Measurements from ENCODE around the gene ABHD17C. TPM values are rescaled to one million over a fixed set of nuclear protein-coding genes. Genes with fewer than 3 reads are reported as not detected.

ABHD17C gene
- total RNA-seq, 1 donor from 2014 or later, result 5.9 TPM

GRCh38 chr15:80790236-80790635 is 95.1 kb downstream of the ABHD17C start:
- no peak for DNase-seq
- Histone ChIP-seq H3K9me3 (replicated peaks) (no peaks in the 10 kb centered on the region), H3K4me1 (no peaks in the 10 kb centered on the region), H3K36me3 (no peaks in the 10 kb centered on the region), H3K27ac (replicated peaks) (no peak overlapping the region), H3K4me3 (no peak overlapping the region), H3K27me3 (ENCODE audit: low read depth) (peaks cover 48% of the 10 kb centered on the region)
- no peak for TF ChIP-seq CTCF (IDR thresholded peaks at IDR 0.05; ENCODE audit: borderline replicate concordance)
- intact Hi-C loops (cut with micrococcal nuclease), result loop anchor here (10.0 kb wide), 1 partner anchor 345 kb away; no protein-coding TSS in a partner anchor

GRCh38 chr15:80791004-80791403 is 95.9 kb downstream of the ABHD17C start:
- no peak for TF ChIP-seq CTCF (IDR thresholded peaks at IDR 0.05; ENCODE audit: borderline replicate concordance)

GRCh38 chr15:80796407-80796806 is 101.3 kb downstream of the ABHD17C start:
- H3K4me3 ChIP-seq, result no peak overlapping the region
- DNase-seq, result no peak
- intact Hi-C loops (cut with micrococcal nuclease), result loop anchor here (10.0 kb wide), 1 partner anchor 352 kb away; no protein-coding TSS in a partner anchor

More at GRCh38 chr15:80791004-80791403, 95.9 kb downstream of the ABHD17C start:
- H3K36me3 ChIP-seq, result no peaks in the 10 kb centered on the region
- no peak overlapping the region for H3K27ac ChIP-seq (replicated peaks)
- H3K4me3 ChIP-seq, result no peak overlapping the region
- no peak for DNase-seq
- H3K27me3 ChIP-seq (ENCODE audit: low read depth), result peaks cover 48% of the 10 kb centered on the region
- intact Hi-C loops (cut with micrococcal nuclease), result loop anchor here (10.0 kb wide), 1 partner anchor 346 kb away; no protein-coding TSS in a partner anchor
- no peaks in the 10 kb centered on the region for H3K4me1 ChIP-seq
- H3K9me3 ChIP-seq (replicated peaks), result no peaks in the 10 kb centered on the region

GRCh38 chr15:80798911-80799310 is 103.8 kb downstream of the ABHD17C start:
- no peak for TF ChIP-seq CTCF (IDR thresholded peaks at IDR 0.05; ENCODE audit: borderline replicate concordance)
- no peak overlapping the region for H3K27ac ChIP-seq (replicated peaks)
- no peak overlapping the region for H3K4me3 ChIP-seq
- H3K4me1 ChIP-seq, result no peaks in the 10 kb centered on the region
- no peak for DNase-seq
- intact Hi-C loops (cut with micrococcal nuclease), result loop anchor here (10.0 kb wide), 1 partner anchor 354 kb away; no protein-coding TSS in a partner anchor
- H3K9me3 ChIP-seq (replicated peaks), result no peaks in the 10 kb centered on the region
- H3K27me3 ChIP-seq (ENCODE audit: low read depth), result peaks cover 9% of the 10 kb centered on the region
- no peaks in the 10 kb centered on the region for H3K36me3 ChIP-seq

More at GRCh38 chr15:80796407-80796806, 101.3 kb downstream of the ABHD17C start:
- no peak for TF ChIP-seq CTCF (IDR thresholded peaks at IDR 0.05; ENCODE audit: borderline replicate concordance)
- H3K27me3 ChIP-seq (ENCODE audit: low read depth), result peaks cover 22% of the 10 kb centered on the region
- H3K9me3 ChIP-seq (replicated peaks), result no peaks in the 10 kb centered on the region
- H3K27ac ChIP-seq (replicated peaks), result no peak overlapping the region
- H3K36me3 ChIP-seq, result no peaks in the 10 kb centered on the region
- H3K4me1 ChIP-seq, result no peaks in the 10 kb centered on the region

- H3K27ac ChIP-seq (replicated peaks), result no peak overlapping the region
- DNase-seq, result no peak
- no peaks in the 10 kb centered on the region for H3K36me3 ChIP-seq
- no peak for TF ChIP-seq CTCF (IDR thresholded peaks at IDR 0.05; ENCODE audit: borderline replicate concordance)
- peaks cover 4% of the 10 kb centered on the region for H3K27me3 ChIP-seq (ENCODE audit: low read depth)
- H3K4me1 ChIP-seq, result no peaks in the 10 kb centered on the region
- H3K9me3 ChIP-seq (replicated peaks), result no peaks in the 10 kb centered on the region
- intact Hi-C loops (cut with micrococcal nuclease), result no loop called here
- no peak overlapping the region for H3K4me3 ChIP-seq
Observed at GRCh38 chr15:80800067-80800466, 105.0 kb downstream of the ABHD17C start.
